Fibroblast of mammary gland (primary cell): ENCODE measurements around the gene TIMM29.

Source experiments
- DNase-seq: peaks from one replicate; pipeline ENCODE4 v3.0.0-alpha.2; 2010; ENCODE audit warnings: low read depth
- H3K4me3 ChIP-seq: 2 replicates; pipeline ENCODE4 v1.5.1; 2011; ENCODE audit warnings: low read depth, mild to moderate bottlenecking, low read length, moderate library complexity; ENCODE audit not compliant: control insufficient read depth
- CTCF ChIP-seq: conservative IDR thresholded peaks from 2 replicates; pipeline ENCODE4 v1.5.1; 2011; ENCODE audit warnings: low read depth, low read length, inconsistent platforms; ENCODE audit not compliant: control insufficient read depth, insufficient read depth

TIMM29 gene

GRCh38 chr19:10928563-10929401 lies at the start of gene TIMM29, which contains the start of gene YIPF2:
Gene TIMM29 (plus strand): TSS chr19:10928811. CDS start chr19:10928823, 12 bp downstream.
Gene YIPF2 (minus strand): TSS chr19:10928639. CDS start chr19:10928410, 229 bp downstream.
- peak; percentile 98 for DNase-seq
- TF ChIP-seq CTCF: no peak
- peak within 1 kb of the TSS; percentile 80 for H3K4me3 ChIP-seq

- TF ChIP-seq CTCF: no peak
- no peak overlapping the region for H3K4me3 ChIP-seq
- DNase-seq: no peak
These were observed 47.1 kb upstream of the TIMM29 start for GRCh38 chr19:10881403-10882107.

GRCh38 chr19:10882108-10882457 lies 46.5 kb upstream of the TIMM29 start:
- H3K4me3 ChIP-seq: no peak overlapping the region
- DNase-seq: no peak
- no peak for TF ChIP-seq CTCF

GRCh38 chr19:10884274-10884673 lies 44.3 kb upstream of the TIMM29 start:
- TF ChIP-seq CTCF: no peak
- no peak overlapping the region for H3K4me3 ChIP-seq
- peak; percentile 83 for DNase-seq

- TF ChIP-seq CTCF: no peak
- DNase-seq: no peak
- H3K4me3 ChIP-seq: no peak overlapping the region
These were observed 43.1 kb upstream of the TIMM29 start for GRCh38 chr19:10885201-10886169.

GRCh38 chr19:10887616-10888367 lies 40.8 kb upstream of the TIMM29 start:
- H3K4me3 ChIP-seq: no peak overlapping the region
- DNase-seq: no peak
- TF ChIP-seq CTCF: no peak
